HG03460 (cell line): ENCODE results near the gene EPB41L3.
"Not testable (repeated sequence)": the region's sequence is repeated elsewhere in the genome, so short reads cannot be mapped to it uniquely, and the experiment has no call there.

Experiments used
- ATAC-seq: cut with Tn5 transposase; IDR thresholded peaks from one replicate; pipeline ENCODE4 v1.9.1; 2021; ENCODE audit not compliant: unreplicated experiment

The EPB41L3 gene

DNA sequence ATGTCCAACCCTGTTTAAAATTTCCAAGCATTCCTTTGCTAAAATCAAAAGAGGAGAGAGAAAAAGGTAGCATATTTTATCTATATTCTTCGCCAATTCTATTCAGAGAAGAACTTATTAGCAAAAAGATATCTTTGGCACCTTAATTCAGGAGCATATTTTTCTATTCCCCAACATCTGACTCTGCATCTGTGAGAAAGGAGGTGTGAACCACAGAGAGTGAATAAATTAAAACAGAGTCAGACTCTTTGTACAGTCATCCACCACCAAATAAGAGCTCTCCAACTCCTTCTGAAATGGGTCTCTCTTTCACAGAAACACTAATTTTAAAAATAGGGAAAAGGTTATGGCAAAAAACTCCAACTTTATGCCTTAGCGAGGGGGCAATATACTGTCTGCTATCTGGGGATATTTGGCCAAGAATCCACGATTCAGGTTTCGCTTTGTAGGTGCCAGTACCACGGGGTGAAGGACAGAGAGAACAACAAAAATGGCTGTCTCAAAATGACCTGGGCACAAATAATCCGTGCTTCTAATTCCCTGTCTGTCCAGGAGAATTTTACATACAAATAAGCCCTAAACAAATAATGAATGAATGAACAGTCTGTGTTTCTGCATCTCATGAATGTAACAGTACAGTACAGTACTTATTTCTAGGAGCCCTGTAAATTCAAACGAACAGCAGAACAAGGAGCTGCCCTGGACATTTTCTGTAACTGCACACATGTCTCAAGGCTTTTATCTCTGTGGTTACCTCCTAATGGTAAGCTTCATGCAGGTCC lies 43.4 kb downstream of the EPB41L3 start:
- no peak for ATAC-seq

DNA sequence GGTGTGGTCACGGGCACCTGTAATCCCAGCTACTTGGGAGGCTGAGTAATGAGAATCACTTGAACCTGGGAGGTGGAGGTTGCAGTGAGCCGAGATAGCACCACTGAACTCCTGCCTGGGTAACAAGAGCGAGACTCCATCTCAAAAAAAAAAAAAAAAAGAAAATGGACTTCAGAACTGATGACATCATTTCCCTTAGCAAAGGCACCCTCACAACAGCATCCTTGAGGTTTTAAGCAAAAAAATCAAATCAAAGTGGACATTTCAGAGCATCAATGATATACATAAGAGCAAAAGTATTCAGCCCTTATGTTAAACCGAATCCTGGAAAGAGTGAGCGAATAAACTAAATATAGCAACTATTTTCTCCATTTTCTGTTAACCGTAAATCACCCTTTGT lies 45.3 kb downstream of the EPB41L3 start:
- ATAC-seq, result no peak

DNA sequence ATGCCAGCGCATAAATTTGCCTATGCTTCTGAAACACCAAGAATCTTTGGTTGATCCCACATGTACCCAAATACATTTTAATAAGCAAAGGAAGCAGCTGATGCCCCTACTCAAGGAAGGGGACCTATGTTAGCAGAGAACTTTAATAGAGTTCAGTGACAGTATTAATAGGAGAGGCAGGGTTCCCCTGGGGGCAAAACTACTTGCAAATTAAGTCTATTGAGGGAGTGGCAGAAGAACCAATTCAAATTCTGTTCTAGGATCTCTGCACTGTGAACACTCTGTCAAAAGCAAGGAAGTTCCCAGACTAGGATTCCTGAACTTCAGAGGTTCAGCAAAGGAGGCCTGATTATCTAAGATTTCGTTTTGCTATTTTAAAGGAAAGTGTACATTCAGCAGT lies 47.5 kb downstream of the EPB41L3 start:
- ATAC-seq, result no peak

DNA sequence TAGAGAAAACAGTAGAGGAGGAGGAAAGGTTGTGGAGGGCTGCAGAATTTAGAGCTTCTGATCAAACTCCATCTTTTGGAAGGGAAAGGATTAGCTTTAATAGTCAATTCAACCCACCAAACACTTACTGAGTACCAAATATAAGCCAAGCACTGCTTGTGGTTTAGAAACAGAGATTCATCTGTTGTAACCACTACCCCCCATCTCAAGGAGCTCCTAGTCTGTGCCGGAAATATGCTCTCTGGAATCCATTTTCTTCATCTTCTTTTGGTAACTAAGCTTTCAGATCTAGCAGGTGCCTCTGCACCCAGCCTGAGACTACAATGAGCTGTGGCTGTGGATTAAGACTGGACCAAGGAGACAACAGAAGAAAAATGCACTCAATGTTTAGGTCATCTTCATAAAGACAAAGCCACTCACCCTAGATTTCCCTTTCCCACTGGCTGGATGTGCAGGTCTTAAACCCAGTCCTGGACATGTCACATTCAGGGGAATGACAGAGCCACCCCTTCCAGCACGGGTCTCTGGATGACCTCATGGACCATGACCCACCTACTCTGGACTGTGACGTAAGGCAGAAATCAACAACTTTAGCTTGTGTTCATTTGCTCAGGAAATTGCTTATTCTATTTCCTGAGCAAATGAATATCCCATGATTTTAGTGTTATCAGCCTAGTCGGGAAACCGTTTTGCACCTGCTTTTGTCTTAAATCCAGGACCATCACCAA lies 52.9 kb downstream of the EPB41L3 start:
- no peak for ATAC-seq

DNA sequence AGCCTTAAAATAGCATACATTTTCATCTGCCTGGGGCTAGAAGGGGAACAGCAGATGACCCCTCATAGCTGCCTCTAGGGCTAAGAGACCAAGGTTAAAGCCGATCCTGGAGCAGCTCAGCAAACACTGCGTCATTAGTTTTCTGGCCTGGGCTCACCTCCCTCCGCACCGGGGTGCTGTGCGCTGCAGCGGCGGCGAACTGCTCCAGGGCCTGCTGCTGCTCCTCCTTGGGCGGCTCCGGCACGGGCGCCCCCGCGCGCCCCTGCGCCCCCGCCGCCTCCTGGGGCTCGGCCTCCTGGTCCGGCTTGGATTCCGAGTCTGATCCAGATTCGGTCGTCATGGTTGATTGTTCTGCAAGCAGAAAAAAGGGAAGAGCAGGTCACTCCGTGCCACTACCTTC lies 55.0 kb downstream of the EPB41L3 start:
- no peak for ATAC-seq

DNA sequence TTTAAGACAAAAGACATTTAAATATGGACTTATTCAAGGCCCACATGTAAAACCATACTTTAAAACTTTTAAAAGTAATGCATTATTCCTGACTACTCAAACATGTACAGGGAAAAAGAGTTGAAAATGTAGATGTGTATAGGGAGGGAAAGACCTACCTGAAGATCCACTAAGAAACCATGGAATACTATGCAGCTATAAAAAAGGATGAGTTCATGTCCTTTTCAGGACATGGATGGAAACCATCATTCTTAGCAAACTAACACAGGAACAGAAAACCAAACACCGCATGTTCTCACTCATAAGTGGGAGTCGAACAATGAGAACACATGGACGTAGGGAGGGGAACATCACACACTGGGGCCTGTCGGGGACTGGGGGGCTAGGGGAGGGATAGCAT lies 55.8 kb downstream of the EPB41L3 start:
- ATAC-seq, result not testable (repeated sequence)

DNA sequence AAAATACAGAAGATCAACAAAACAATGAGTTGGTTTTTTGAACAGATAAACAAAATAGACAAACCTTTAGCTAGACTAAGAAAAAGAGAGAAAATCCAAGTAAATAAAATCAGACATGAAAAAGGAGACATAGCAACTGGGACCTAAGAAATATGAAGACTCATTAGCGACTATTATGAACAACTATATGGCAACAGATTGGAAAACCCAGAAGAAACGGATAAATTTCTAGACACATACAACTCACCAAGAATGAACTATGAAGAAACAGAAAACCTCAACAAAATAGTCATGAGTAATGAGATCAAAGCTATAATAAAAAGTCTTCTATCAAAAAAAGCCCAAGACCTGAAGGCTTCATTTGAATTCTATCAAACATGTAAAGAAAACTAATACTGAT lies 59.3 kb downstream of the EPB41L3 start:
- no peak for ATAC-seq

DNA sequence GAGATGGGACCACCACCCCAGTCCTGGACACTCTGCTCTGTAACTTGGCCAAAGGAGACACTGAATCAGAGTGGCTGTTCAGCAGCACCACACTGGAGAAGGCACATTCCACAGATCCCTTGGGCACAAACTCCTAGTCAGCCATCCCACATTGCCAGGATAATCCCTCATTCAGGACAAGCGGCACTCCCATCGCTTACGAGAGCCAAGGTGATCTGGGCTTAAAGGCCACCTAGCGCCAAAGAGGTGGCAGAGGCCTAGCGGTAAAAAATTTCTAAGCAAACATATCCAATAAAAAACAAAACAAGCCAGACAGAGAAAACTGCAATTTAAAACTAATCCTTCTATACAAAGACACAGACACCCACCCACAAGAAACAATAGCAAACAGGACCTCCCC lies 62.2 kb downstream of the EPB41L3 start:
- ATAC-seq, result no peak

DNA sequence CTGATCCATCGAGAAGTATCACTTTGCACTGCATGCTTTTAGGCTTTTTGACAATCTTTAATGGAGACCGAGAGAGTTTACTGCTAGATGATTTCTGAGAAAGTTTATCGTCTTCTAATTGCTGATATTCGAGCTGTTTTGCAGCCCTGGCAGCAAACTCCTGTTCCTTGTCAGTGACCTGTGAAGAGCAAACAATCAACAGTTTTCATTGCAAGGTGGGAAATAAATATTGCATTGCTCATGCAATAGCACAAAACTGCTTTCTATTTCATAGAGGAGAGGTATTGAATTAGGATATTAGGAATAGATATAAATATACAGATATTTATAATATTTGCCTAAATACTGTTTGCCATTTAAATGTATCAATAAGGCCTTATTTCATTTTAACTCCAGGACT lies 65.5 kb downstream of the EPB41L3 start:
- no peak for ATAC-seq

DNA sequence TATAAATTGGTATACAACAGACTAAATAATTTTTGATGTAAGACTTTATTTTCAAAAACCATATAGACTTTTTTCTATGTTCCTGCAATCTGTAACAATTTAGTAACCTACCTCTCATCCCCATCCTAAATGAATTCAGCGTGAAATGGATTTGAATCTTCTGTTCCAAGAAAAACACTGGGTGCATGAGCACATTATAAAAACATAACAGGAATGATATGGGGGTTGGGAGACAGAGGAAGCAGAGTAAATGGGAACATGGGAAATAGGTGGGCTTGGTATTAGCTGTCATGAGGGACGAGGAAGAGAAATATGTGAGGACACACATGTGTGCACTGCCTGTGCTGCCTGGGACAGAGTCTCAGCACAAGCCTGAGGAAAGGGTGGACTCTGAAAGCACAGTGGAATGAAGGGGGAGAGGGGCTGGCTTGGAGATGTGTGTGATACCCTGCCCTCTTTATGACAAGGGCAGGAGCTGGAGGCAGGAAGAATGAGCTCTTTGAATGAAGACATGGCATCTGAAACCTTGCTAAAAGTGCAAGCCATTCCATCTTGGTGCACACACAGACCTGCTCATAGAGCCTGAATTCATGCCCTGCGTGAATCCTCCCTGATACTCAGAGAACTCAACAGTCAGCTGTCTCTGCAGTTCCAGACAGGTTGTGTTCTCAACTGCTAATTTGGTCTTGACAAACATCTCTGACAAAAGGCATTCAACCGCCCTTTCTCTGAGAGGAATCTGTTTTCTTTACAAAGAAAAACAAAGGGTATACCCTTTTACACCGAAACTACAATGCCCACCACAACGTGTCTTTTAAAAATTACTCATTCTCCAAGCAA lies 66.6 kb downstream of the EPB41L3 start:
- no peak for ATAC-seq

DNA sequence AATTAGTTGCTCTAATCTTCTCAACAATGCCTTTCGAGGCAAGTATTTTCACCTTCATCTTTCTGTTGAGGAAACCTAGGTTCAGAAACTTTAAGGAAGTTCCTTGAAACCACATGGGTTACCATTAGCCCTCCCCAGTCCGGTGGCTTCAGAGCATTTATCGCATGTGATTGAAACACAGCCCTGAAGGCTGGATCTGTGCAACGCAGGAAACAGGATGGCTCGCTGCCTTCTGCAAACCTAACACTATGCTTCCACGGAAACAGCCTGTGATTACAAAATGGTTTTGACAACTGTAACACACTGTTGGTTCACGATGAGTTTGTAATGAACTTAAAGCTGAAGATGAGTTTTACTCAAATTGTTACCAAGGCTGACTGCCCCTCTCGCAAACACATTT lies 68.5 kb downstream of the EPB41L3 start:
- no peak for ATAC-seq

DNA sequence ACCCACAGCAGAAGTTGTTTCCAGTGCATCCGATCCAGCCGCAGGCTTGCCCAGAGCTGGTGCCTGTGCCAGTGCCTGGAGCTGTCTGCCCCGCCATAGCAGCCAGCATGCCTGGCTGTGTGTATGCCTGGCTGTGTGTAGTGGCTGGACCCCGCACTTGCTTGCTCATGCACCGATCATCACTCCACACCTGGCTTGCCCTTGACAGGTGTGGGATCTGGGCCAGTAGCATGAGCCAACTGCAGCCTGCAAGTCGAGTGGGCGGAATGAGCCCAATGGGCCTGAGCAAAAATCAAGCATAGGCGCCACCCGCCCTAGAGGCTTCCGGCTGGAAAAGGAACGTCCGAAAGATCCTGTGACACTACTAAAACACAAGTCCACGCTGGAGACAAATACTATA lies 74.5 kb downstream of the EPB41L3 start:
- ATAC-seq, result no peak

DNA sequence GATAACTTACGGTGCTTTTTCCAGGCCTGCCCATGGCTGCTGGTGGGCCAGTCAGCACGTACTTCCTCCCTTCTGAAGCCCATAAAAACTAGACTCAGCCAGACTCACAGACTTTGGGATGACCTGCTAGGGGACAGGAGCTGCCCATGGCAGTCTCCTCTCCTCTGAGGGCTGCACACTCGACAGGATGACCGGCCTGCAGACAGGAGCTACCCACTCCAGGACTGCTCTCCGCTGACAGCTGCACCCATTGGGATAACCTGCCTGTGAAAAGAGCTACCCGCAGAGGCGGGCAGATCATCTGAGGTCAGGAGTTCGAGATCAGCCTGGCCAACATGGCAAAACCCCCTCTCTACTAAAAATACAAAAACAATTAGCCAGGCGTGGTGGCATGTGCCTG lies 75.4 kb downstream of the EPB41L3 start:
- ATAC-seq, result no peak

DNA sequence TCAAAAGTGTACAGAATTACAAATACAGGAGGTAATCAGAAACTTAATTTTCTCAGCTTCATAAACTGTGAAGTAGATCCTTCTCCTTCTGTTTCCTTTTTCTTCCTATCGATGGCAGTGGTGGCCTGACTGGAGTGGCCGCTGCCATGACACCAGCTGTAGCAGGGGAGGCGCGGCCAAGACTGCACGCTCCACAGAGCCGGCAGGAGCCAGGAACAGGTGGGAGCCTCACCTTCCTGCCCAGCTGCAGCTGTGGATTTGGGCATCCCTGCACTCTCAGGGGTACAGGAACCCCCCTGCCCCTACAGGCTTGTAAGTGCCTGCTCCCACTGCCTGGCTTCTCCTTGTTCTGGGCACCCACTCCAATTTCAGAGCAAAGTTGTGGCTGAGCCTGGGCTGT lies 76.1 kb downstream of the EPB41L3 start:
- ATAC-seq, result no peak

DNA sequence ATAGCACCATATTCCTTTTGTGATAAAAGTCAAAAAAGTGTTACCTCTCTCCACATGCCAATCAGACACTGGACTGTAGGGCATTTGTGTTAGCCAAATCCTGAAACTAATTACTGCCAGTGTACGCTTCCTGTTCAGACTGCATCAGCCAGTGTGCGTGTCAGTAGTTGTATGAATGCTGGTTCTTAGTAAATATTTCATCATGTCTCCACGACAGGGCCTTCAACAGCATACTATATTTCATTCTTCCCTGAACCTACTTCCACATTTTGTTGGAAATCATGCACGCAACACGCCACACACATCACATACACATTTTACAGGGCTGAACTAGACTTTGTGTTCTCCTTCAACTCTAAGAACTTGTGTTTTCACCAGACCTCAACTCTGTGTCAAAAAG lies 77.5 kb downstream of the EPB41L3 start:
- no peak for ATAC-seq

DNA sequence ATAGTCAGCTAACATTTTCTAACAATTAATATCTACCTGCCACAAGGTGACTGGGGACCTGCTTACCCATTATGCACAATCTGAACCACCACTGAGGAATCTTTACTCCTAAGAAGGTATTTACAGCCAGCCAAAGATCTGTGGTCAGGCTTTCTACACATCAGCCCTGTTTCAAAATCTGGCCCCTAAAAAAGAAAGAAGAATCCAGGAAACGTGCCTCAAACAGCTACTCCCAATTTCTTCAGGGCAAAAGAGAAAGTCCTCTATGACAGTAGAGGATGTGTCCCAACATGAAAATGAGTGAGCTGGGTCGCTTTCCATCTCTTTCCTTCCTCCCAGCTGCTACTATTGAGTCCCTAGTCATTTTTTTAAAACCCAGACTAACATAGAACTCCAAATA lies 79.5 kb downstream of the EPB41L3 start:
- no peak for ATAC-seq

DNA sequence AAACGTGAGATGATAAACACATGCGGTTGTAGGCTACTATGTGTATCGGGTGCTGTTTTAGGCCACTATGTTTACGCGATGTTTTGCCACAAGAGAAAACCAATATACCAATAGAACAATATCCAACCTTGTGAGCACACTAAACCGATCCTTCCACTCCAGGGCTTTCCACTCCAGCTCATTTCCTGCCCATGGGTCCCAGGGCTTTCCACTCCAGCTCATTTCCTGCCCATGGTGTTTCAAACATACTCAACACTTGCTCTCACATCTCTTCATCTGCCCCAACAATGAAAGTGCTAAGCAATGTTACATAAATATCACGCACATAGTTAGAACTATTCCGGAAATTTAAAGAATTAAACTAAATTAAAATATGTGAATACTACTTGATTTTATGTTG lies 80.0 kb downstream of the EPB41L3 start:
- ATAC-seq, result no peak

DNA sequence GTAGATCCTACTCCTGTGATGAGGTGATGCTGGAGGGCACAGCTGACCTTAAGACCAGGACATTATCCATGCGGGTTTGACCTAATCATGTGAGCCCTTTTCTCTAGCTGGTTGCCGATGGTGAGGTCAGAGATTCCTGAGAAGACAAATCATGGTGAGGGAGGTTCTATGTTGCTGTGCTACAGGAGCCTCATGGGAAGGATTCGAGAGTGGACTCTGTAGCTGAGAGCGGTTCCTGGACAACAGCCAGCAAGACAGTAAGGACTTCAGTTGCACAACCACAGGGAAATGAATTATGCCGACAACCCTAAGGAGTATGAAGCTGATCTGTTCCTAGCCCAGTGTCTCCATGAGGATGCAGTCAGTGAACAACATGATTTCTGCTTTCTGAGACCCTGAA lies 80.4 kb downstream of the EPB41L3 start:
- ATAC-seq, result no peak

DNA sequence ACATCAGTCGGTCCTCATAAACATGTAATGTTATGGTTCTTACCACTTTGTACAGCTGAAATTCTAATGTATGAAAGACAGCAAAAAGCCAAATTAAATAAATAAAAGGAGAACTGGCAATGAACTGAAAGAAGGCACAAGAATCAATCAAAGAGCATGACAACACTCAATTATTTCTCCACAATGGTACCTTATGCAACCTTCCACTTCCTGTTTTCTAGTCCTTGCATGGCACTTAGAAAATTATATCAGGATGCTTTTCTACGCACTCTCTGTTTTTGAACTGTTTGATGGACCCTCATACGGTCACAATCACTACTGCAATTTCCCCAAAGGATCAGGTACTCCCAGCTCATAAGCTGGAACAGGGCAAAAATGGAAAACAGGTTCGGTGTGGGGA lies 81.6 kb downstream of the EPB41L3 start:
- ATAC-seq, result no peak

DNA sequence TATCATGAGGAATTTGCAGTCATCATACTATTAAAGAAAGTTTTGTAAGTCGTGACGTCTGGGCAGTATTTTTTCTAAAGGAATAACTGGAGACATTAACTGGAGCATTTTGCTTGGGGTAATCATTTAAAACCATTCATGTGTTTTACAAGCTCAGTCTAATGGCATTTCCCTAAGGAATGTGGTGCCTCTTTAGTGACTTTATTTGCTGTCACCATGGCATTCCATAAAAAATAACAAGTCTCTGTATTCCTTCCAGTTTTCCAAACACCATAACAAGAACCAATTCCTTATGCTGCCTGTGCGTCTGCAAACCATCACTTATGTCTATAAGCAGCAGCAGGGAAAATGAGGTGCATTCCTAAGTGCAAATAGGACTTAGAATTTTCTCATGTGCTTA lies 82.8 kb downstream of the EPB41L3 start:
- ATAC-seq, result no peak

DNA sequence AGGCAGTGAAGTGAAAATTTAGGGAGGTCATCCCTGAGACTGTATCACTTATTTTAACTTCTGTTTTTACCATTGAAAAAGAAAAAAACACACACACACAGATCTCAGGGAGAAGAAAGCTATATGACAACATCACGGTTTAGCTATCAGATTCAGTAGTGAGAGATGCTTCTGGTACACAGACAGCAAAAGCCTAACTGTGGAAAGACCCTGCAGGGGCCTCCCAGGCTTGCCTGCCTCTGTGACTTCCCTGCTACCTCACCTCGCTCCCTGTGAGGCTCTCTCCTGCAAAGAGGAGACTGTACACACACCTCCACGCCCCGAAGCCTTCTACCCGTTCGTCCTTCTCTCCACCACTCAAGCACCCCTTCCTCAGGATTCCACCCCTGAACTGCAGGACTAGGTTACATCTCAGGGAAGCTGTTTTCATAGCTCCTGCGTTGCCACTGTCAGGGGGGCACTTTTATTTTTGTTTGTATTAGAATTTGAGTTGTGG lies 86.3 kb downstream of the EPB41L3 start:
- no peak for ATAC-seq
